DND-41 (cell line): Measurements from ENCODE around the gene CDC16.
A peak's percentile ranks its signal among the peaks of the same experiment; 100 is the strongest.

Experiments used
- ATAC-seq: fragments of 200-7000 bp; cut with Tn5 transposase; 3 replicates; pipeline ENCODE4 v1.9.1; 2021; ENCODE audit warnings: low read depth; ENCODE audit not compliant: insufficient read depth
- DNase-seq: peaks from one replicate; pipeline ENCODE4 v3.0.0-alpha.2; 2020
- H2AFZ ChIP-seq: 2 replicates; pipeline ENCODE4 v1.6.0; 2012; ENCODE audit warnings: low read depth, low read length
- H3K27ac ChIP-seq: 2 replicates; pipeline ENCODE4 v1.5.1; 2012; ENCODE audit warnings: low read length, inconsistent platforms
- H3K27me3 ChIP-seq: fragments of 200-600 bp; sonication (generic); 2 replicates; pipeline ENCODE4 v1.6.0; 2012; ENCODE audit warnings: low read length, mild to moderate bottlenecking, inconsistent platforms; ENCODE audit not compliant: insufficient read depth, poor library complexity
- H3K36me3 ChIP-seq: 2 replicates; pipeline ENCODE4 v1.5.1; 2012; ENCODE audit warnings: low read length, inconsistent platforms; ENCODE audit not compliant: insufficient read depth
- H3K4me1 ChIP-seq: 2 replicates; pipeline ENCODE4 v1.5.1; 2012; ENCODE audit warnings: mild to moderate bottlenecking, low read length; ENCODE audit not compliant: insufficient read depth
- H3K4me2 ChIP-seq: 2 replicates; pipeline ENCODE4 v1.6.0; 2012; ENCODE audit warnings: mild to moderate bottlenecking, moderate library complexity, low read length, inconsistent platforms; ENCODE audit not compliant: insufficient read depth
- H3K4me3 ChIP-seq, 2 experiments: fragments of 200-600 bp in 1 of 2; shearing (Covaris generic) in 1 of 2; 2 replicates each; pipeline ENCODE4 v1.5.1; 2012 to 2016; ENCODE audit warnings: inconsistent platforms in 2 of 2, low read length in 2 of 2, mild to moderate bottlenecking in 2 of 2, low read depth in 1 of 2, moderate library complexity in 1 of 2
- H3K79me2 ChIP-seq: 2 replicates; pipeline ENCODE4 v1.6.0; 2012; ENCODE audit warnings: low read length, inconsistent platforms; ENCODE audit not compliant: insufficient read depth
- H3K9ac ChIP-seq: 2 replicates; pipeline ENCODE4 v1.6.0; 2012; ENCODE audit warnings: low read depth, mild to moderate bottlenecking, inconsistent platforms, low read length, moderate library complexity
- H3K9me3 ChIP-seq: 2 replicates; pipeline ENCODE4 v1.5.1; 2012; ENCODE audit warnings: low read length, moderate library complexity, mild to moderate bottlenecking, inconsistent platforms; ENCODE audit not compliant: insufficient read depth, severe bottlenecking
- H4K20me1 ChIP-seq: 2 replicates; pipeline ENCODE4 v1.6.0; 2012; ENCODE audit warnings: low read length; ENCODE audit not compliant: insufficient read depth
- EZH2 ChIP-seq: IDR thresholded peaks from 3 replicates; pipeline ENCODE4 v1.6.1; 2012; ENCODE audit warnings: borderline replicate concordance, low read depth, mild to moderate bottlenecking, moderate library complexity, low read length, inconsistent platforms; ENCODE audit not compliant: severe bottlenecking
- TF ChIP-seq, protein P1 (sequence below): IDR thresholded peaks from 2 replicates; pipeline ENCODE4 v1.5.1; 2012; ENCODE audit warnings: borderline replicate concordance, low read length, moderate library complexity, mild to moderate bottlenecking; ENCODE audit not compliant: poor library complexity, severe bottlenecking; ENCODE audit errors: extremely low read depth

CDC16 gene

DNA sequence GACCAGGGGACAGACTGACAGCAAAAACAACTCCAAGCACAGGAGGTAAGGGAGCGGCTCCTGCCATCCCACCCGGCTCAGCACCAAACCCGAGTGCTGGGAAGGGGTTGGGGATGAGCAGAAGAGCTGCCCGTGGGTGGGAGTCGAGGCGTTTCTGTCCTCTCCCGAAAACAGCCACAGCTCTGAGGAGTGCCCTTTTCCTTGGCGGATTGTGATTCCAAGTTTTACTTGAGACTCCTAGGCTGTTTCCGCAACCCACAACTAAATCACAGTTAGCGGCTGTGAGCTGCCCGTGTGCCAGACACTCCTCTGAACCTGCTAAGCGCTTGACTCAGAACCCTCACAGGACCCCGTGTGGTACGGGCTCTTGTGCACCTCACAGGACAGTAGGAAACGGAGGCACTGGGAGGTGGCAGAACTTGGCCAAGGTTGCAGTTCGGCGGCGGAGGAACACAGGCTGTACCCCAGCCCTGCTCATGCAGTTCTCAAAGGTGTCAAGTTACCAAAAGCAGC lies 34.2 kb upstream of the CDC16 start:
- Histone ChIP-seq H2AFZ (no peak overlapping the region), H3K4me2 (no peak overlapping the region)
- no peak for DNase-seq

DNA sequence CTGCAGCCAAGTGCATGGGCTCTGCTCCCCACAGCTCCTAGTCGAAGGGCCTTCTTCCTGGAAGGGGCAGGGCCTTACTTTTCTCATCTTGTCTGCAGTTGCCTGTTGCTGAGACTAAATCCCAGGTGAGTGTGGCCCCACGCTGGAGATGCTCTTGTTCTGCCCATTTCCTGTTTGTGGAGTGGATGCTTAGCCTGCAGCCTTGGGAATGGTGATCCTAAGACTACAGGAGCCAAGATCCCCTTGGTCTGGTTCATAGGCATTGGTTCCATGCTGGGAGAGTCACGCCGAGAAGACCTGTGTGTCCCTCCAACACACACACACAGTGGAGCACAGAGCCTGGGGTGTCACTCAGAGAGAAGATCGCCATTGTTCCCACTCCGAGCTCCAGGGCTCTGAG lies 32.1 kb upstream of the CDC16 start:
- Histone ChIP-seq H3K27ac (peak overlapping the region; percentile 58), H3K27me3 (no peaks in the 10 kb centered on the region), H3K79me2 (no peaks in the 10 kb centered on the region), H4K20me1 (no peaks in the 10 kb centered on the region), H2AFZ (peak overlapping the region; percentile 36; the same call in 1 of the 2 replicates), H3K9ac (0 out of 2 replicates have a peak overlapping the region, but pooled peaks have one; percentile 10), H3K4me2 (no peak overlapping the region), H3K9me3 (peaks cover 8% of the 10 kb centered on the region), H3K4me3 (no peak overlapping the region), H3K4me1 (peaks cover 31% of the 10 kb centered on the region), H3K36me3 (no peaks in the 10 kb centered on the region)
- ATAC-seq (no peak), DNase-seq (no peak)
- TF ChIP-seq, protein P1, sequence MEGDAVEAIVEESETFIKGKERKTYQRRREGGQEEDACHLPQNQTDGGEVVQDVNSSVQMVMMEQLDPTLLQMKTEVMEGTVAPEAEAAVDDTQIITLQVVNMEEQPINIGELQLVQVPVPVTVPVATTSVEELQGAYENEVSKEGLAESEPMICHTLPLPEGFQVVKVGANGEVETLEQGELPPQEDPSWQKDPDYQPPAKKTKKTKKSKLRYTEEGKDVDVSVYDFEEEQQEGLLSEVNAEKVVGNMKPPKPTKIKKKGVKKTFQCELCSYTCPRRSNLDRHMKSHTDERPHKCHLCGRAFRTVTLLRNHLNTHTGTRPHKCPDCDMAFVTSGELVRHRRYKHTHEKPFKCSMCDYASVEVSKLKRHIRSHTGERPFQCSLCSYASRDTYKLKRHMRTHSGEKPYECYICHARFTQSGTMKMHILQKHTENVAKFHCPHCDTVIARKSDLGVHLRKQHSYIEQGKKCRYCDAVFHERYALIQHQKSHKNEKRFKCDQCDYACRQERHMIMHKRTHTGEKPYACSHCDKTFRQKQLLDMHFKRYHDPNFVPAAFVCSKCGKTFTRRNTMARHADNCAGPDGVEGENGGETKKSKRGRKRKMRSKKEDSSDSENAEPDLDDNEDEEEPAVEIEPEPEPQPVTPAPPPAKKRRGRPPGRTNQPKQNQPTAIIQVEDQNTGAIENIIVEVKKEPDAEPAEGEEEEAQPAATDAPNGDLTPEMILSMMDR: no peak
- TF ChIP-seq EZH2: no peak

More for the DNA sequence above, 34.2 kb upstream of the CDC16 start:
- no peaks in the 10 kb centered on the region for H4K20me1 ChIP-seq
- H3K36me3 ChIP-seq: no peaks in the 10 kb centered on the region
- H3K27ac ChIP-seq: no peak overlapping the region
- H3K27me3 ChIP-seq: no peaks in the 10 kb centered on the region
- H3K9ac ChIP-seq: no peak overlapping the region
- H3K9me3 ChIP-seq: no peaks in the 10 kb centered on the region
- no peak for TF ChIP-seq EZH2
- TF ChIP-seq, protein P1: no peak
- peaks cover 31% of the 10 kb centered on the region for H3K4me1 ChIP-seq
- H3K4me3 ChIP-seq: no peak overlapping the region
- no peaks in the 10 kb centered on the region for H3K79me2 ChIP-seq
- no peak for ATAC-seq

DNA sequence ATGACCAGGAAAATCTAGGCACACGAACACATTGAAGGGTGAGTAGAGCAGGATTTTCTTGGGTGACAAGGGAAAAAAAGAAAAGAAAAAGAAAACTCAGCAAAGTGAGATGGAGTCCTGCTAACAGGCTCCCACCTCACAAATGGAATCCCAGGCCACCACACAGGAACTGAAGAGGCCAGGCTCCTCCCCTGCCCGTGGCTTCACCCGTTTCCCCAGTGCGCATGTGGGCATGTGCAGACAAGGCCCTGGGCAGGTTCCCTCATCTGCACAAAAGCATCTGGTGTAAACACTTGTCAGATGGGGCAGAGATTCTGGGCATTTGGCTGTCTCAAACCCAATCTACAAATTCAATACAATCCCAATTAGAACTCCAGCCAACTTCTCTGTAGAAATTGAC lies 31.2 kb upstream of the CDC16 start:
- ATAC-seq (peak; percentile 97), DNase-seq (peak; percentile 76)
- Histone ChIP-seq H4K20me1 (no peaks in the 10 kb centered on the region), H3K9me3 (peaks cover 8% of the 10 kb centered on the region), H3K4me2 (peak overlapping the region; percentile 34; the same call in 1 of the 2 replicates), H3K9ac (no peak overlapping the region), H3K27ac (peak overlapping the region; percentile 74), H3K79me2 (no peaks in the 10 kb centered on the region), H3K4me3 (no peak overlapping the region), H2AFZ (peak overlapping the region; percentile 60), H3K36me3 (no peaks in the 10 kb centered on the region), H3K4me1 (peaks cover 31% of the 10 kb centered on the region), H3K27me3 (no peaks in the 10 kb centered on the region)
- no peak for TF ChIP-seq EZH2
- TF ChIP-seq, protein P1: no peak
